HG02870 (cell line): ENCODE data around the gene VEGFA.

ENCODE experiments used
- ATAC-seq: cut with Tn5 transposase; IDR thresholded peaks from one replicate; pipeline ENCODE4 v1.9.1; 2021; ENCODE audit warnings: mild to moderate bottlenecking, moderate library complexity; ENCODE audit not compliant: unreplicated experiment

Gene VEGFA

DNA sequence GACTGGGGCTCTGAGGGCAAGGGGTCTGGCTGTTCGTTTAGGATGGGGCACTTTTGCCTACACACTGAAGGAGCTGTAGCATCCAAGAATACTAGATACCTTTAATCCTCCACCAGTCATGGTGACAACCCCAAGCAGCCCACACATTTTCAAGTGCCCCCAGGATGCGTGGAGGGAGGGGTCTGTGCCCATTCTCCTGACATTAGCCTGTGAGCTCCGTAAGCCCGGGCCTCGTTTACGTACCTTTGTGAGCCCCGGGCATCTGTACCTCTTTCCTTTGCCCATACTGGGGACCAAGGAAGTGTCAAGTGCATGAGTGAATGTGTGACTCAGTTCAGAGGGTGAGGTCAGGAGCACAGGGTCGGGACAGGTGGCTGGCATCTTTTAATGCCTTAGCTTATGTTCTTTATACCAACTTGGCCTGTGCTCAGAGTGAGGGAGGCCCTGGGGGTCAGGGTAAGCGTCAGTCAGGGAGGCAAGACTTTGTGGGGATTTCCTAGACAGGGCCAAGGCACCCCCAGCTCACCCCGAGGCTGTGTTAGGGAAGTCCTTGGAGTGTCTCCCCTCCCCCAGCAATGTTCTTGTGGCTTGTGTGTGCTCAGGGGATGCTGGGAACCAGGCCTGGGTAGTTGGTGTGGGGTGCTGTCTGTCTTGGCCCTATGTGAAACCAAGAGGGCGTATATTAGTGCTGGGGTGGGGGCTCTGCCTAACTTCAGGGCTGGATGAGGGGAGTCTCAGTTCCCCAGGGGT, 12.9 kb downstream of the VEGFA start:
- ATAC-seq = no peak

DNA sequence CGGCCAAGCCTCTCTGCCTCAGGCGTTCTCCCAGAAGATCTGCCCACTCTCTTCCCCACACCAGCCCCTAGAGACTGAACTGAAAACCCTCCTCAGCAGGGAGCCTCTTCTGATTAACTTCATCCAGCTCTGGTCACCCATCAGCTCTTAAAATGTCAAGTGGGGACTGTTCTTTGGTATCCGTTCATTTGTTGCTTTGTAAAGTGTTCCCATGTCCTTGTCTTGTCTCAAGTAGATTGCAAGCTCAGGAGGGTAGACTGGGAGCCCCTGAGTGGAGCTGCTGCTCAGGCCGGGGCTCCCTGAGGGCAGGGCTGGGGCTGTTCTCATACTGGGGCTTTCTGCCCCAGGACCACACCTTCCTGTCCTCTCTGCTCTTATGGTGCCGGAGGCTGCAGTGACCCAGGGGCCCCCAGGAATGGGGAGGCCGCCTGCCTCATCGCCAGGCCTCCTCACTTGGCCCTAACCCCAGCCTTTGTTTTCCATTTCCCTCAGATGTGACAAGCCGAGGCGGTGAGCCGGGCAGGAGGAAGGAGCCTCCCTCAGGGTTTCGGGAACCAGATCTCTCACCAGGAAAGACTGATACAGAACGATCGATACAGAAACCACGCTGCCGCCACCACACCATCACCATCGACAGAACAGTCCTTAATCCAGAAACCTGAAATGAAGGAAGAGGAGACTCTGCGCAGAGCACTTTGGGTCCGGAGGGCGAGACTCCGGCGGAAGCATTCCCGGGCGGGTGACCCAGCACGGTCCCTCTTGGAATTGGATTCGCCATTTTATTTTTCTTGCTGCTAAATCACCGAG, 14.2 kb downstream of the VEGFA start:
- ATAC-seq = no peak

DNA sequence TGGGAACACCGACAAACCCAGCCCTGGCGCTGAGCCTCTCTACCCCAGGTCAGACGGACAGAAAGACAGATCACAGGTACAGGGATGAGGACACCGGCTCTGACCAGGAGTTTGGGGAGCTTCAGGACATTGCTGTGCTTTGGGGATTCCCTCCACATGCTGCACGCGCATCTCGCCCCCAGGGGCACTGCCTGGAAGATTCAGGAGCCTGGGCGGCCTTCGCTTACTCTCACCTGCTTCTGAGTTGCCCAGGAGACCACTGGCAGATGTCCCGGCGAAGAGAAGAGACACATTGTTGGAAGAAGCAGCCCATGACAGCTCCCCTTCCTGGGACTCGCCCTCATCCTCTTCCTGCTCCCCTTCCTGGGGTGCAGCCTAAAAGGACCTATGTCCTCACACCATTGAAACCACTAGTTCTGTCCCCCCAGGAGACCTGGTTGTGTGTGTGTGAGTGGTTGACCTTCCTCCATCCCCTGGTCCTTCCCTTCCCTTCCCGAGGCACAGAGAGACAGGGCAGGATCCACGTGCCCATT, 15.3 kb downstream of the VEGFA start:
- ATAC-seq = no peak

DNA sequence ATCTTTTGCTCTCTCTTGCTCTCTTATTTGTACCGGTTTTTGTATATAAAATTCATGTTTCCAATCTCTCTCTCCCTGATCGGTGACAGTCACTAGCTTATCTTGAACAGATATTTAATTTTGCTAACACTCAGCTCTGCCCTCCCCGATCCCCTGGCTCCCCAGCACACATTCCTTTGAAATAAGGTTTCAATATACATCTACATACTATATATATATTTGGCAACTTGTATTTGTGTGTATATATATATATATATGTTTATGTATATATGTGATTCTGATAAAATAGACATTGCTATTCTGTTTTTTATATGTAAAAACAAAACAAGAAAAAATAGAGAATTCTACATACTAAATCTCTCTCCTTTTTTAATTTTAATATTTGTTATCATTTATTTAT, 15.9 kb downstream of the VEGFA start:
- ATAC-seq = no peak

DNA sequence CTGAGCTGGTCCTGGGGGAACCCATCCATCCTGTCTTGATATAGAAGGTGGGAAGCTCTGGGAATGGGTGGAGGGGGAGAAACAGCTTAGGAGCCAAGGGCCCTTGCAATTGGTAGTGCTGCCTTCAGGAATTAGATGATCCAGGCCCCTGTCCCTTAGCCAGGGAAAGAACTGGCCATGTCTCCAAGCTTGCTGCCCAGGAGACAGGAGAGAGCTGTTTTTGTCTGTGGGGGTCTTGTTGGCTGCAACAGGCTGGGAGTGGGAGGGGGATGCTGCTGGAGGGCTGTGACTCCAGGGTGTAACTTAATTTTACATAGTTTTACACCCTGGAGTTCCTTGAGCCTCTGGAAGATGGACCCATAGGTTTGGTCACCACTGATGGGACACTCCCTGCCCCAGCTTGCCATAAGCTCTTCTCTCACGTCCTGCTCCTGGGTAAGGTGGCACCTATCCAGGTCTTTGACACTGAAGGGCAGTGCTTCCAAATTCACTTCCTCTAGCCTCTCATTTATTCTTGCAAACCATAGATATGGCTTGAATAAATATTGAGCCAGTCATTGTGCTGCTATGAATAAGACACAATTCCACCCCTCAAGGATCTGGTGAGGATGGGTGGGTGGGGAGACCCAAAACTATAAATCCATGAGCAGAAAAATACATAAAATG, 16.8 kb downstream of the VEGFA start:
- ATAC-seq = no peak

DNA sequence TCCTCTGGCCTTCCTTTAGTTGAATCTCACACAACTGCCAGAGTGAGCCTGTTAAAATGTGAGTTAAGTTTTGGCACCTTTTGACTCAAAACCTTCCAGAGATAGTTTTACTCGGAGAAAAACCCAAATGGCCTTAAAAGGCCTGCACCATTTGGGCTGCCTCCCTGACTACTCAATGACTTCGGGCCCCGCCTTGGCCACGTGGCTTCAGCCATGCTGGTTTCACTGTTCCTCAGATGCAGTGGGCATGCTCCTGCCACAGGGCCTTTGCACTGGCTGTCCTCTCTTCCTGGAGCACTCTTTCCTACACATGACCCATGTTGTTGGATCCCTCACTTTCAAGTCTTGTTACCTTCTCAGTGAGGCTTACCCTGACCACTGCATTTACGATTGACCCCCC, 18.3 kb downstream of the VEGFA start:
- no peak for ATAC-seq

DNA sequence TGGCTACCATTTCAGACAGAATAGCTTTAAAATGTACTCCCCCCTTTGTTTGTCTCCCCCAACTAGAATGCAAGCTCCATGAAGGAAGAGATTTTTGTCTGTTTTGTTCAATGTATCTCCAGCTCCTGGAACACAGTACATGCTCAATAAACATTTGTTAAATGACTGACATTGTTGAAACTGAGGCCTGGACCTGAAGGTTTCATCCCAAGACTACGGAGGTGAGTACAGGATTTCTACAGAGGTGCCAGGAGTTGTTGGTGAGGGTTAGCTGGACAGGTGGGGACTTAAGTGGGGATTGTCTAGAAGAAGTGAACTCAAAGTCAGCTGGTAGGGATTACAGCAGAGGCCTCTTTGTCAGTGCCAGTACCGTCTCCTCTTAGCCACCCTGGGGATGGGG, 19.4 kb downstream of the VEGFA start:
- ATAC-seq = no peak

DNA sequence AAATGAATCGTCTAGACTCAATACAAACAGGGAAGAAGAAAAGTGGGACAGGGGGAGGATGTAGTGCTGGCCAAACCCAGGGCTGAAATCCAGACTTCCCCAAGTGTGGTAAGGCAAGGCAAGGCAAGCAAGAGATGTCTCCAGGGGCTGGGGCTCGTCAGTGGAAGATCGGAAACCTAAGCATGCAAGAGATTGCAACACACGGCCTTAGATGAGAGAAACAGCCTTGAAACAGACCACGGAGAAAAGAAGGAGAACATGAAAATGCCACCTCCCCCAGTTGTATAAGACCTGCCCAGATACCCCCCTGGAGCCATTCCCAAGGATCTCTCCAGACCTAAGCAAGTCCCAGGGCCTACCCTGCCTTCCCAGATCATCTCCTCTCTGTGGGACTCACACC, 20.0 kb downstream of the VEGFA start:
- no peak for ATAC-seq

DNA sequence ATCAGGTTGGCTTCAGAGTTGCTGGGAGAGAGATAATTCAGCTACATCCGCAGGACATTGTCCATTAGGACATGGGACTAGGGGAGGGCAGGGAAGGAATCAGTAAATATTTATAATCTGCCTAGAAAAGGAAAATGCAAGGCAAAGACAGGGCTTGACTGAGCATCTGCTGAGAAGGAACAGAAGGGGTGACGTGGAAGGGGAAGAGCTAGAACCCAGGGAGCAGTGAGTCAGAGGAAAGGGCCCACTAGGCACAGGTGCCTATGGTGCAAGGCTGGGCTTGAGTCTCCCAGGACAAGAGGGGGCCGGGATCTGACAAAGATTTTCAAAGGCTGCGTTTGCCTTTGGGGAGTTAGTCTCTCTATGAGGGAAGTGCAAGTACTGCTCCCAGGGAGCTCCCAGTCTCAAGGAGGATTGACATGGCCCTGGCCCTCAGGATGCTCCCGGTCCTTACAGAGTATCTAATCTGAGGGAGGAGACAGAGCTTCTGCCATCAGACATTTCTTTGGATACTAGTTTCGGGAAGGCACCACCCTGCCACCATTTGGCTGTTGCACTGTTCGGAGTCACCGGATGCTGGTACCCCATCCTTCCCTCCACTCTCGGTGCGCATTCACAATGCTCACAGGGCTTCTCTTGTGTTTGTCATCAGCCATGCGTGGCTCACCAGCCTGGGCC, 21.9 kb downstream of the VEGFA start:
- no peak for ATAC-seq

DNA sequence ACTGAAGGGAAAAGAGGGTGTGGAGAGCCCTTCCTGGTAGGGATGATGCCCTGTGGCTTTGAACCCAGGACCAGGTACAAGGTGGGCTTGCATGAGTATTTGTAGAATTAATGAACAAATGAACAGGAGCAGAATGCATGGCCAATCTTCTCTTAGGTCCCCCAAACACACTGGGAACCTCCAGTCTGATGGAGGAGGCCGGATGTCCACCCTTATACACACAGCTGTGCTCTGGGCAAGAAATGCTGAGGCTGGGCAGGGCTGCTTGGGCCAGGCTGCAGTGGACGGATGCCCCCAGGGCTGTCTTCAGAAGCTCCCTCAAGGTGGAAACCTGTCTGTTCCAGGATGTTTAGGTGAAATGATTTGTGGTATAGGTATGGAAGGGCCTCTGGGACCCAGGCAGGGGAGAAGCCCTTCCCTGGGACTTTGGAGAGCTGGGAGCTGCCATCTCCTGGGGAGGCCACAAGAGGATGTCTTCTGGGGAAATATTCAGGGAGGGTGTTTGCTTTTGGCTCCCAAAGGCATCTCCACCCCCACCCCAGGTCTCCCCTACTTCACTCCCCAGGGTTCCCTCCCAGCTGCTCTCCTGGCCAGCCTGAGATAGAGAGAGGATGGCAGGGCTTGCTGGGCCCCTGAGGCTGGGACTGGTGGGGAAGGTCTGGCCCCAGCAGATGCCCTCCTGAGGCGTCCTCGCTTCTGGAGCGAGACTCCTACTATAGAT, 23.3 kb downstream of the VEGFA start:
- no peak for ATAC-seq

DNA sequence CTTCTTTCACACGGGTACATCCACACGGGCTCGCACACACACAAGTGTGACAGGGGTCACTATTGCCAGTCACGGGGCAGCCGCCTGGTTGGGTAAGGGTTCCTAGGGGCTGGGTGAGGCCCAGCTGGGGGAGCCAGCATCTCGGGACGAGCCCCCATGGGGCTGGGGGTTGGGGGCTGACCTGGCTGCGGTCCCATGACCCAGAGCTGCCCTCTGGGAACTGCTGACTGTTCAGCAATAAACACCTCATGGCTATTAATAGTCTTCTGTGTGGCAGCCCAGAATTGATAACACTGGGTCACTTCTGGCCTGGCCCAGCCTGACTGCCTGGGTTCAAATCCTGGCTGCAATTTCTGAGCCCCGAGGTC, 23.8 kb downstream of the VEGFA start:
- no peak for ATAC-seq

DNA sequence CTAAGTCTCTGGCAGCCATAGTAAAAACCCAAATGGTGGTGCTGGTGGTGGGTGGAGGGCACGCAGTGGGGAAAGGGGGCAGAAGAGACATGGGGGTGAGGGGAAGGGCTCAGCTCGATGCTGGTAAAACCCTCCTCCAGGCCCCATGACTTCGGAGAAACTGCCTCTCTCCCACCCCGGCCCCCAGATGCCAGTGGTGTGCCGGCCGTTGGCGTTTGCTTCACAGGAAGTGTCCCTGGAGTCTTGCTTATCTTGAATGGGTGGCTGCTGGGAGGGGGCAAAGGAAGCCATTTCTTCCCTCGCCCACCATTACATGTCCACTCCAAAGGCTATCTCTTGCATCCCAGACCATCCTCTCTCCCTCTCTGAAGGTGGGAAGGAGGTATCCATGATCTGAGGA, 25.4 kb downstream of the VEGFA start:
- ATAC-seq = no peak

DNA sequence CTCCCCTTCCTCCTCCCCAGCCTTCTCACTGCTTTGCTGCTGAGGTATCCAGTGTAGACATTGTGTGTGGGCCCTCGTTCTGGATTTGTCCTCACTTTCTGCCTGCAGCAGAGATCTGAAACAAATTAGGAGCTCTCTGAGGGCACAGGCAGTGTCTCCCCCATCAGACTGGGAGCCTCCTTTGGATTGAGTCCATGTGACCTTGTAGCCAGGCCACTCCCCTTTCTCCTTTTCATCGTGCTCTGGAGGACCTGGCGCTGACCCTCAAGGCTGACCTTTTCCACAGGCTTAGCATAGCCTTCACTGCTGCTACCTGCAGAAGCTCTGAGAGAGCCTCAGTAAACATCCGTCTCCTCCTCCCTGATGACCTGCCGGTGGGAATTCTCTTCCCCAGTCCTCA, 26.2 kb downstream of the VEGFA start:
- ATAC-seq = no peak

DNA sequence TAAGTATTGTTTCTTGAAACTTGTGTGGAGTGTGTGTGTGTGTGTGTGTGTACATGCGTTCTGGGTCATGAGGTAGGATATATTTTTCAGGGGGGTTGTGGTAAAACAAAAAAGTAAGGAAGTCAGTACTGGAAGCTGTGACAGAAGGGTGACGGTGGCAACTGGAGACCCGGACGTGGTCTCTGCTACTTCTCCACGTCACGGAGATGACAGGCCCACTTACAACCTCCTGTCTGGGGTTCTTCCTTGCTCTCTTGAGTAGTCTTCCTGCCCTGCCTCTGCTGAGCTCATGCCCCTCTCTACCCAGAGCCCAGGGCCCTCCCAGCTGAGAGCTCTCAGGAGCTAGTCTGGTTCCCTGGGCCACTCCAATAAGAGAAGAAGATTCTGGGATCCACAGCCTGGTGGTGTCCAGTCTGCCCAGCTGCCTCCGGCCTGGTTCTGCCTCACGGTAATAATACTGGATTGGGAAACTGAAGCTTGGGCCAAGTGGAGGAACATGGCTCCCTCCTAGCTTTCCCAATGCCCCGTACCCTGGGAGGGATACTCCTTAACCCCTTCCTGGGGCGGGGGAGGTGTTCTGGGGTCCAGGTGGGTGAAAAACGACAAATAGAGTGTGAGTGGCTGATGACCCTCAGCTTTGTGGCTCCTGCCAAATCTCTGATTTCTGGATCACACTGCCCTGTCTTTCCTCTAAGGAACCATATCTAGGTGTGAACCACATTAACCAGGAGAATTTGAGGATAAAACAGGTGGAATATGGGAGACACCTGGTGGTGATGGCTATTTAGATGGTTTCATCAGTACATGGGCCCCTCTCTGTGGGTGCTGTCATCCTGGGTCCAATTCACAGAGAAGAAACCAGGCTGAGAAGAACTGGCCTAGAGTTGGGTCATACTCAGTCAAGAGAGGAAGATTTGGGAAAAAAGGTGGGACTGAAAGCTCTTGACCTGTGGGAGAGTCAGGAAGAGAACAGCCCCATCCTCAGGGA, 27.2 kb downstream of the VEGFA start:
- no peak for ATAC-seq

DNA sequence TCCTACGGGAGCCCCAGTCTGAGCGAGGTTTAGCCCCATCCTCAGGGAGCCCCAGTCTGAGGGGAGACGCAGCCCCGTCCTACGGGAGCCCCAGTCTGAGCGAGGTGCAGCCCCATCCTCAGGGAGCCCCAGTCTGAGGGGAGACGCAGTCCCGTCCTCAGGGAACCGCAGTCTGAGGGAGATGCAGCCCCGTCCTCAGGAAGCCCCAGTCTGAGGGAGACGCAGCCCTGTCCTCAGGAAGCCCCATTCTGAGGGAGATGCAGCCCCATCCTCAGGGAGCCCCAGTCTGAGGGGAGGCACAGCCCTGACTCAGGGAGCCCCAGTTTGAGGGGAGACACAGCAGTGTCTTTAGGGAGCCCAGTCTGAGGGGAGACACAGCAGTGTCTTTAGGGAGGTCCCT, 27.9 kb downstream of the VEGFA start:
- ATAC-seq = no peak

DNA sequence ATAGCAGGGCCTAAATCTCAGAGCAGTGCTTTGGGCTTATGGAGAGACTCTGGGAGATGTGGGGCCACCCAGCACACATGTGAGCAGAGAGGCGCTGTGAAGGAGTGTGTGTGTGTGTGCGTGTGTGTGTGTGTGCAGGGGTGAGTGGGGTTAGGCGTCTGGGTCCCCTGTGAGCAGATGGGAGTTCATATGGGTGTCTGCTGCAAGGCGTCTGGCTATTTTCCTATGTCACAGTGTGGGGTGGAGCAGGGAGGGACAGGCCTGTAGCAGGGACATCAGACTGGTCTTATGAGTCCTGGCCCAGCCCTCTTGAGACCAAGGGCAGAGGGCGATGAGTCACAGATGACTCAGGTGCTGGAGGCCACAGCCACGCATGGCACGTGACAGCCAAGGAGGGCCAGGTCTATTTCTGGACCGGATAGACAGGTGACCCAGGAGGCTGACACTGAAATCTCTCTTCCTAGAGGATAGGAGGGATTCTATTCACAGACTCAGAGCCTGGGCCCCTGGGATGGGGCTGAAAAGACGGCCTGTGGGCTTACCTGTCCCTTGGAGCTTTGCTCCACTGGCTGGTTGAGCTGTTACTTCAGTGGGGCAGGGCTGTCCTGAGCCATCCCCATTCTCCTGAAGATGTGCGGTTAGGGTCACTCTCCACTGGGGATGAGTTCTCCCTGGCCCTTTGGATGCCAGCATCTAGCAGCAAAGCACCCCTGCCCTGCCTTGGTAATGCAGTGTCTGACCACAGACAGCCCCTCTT, 28.9 kb downstream of the VEGFA start:
- no peak for ATAC-seq

DNA sequence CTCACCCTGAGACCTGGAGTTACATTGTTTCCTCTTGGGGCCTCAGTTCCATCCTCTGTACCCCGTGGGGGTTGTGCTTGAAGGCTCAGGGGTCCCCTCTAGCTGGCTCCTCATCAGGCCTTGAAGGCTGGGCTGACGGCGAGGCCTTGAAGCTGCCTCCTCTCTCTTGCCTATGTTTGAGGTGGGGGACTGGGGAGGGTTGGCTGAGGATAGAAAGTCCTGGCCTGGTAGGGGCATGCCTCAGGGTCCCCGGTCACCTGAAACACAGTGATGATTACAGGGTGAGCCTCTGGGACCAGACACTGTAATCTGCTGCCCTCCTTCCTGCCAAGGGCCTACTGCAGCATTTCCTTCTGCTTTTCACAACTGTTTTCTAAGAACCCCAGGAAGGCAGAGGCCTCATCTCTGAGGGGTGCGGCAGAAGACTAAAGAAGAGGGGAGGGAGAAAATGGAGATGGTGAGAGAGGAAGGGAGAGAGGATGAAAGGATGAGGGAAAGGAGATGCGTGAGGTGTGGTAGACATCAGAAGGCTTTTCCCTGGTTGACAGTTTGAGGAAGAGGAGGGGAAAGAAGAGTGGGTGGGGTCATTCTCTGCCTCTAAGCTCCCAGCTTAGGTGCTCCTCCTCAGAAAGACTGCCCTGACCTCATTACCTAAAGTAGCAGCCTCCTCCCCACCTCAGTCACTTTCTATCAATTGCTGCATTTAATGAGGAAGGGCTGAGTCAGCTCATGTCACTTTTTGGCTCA, 29.7 kb downstream of the VEGFA start:
- ATAC-seq = no peak

DNA sequence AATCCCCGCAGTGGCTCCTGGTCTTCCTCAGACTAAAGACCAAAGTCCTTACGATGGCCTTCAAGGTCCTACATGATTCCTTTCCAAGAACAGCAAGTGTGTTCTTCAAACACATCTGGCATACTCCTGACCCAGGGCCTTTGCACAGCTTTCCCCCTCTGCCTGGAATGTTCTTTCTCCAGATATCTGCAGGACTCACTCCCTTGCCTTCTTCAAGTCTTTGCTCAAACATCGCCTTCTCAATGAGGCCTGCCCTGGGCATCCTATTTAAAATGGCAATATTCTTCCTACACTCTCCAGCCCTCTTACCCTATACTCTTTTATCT, 30.2 kb downstream of the VEGFA start:
- ATAC-seq = no peak
